GM12873 (cell line): ENCODE data around the gene PRKCE.

Source experiments
- TF ChIP-seq, protein P1 (sequence below): IDR thresholded peaks from 2 replicates; pipeline ENCODE4 v1.5.1; 2012; ENCODE audit warnings: low read depth, mild to moderate bottlenecking, moderate library complexity, low read length, control low read depth; ENCODE audit not compliant: insufficient read depth; ENCODE audit errors: missing control alignments

Gene PRKCE

GRCh38 chr2:46101557-46102220, 450.2 kb downstream of the PRKCE start:
- TF ChIP-seq, protein P1, sequence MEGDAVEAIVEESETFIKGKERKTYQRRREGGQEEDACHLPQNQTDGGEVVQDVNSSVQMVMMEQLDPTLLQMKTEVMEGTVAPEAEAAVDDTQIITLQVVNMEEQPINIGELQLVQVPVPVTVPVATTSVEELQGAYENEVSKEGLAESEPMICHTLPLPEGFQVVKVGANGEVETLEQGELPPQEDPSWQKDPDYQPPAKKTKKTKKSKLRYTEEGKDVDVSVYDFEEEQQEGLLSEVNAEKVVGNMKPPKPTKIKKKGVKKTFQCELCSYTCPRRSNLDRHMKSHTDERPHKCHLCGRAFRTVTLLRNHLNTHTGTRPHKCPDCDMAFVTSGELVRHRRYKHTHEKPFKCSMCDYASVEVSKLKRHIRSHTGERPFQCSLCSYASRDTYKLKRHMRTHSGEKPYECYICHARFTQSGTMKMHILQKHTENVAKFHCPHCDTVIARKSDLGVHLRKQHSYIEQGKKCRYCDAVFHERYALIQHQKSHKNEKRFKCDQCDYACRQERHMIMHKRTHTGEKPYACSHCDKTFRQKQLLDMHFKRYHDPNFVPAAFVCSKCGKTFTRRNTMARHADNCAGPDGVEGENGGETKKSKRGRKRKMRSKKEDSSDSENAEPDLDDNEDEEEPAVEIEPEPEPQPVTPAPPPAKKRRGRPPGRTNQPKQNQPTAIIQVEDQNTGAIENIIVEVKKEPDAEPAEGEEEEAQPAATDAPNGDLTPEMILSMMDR, result no peak

DNA sequence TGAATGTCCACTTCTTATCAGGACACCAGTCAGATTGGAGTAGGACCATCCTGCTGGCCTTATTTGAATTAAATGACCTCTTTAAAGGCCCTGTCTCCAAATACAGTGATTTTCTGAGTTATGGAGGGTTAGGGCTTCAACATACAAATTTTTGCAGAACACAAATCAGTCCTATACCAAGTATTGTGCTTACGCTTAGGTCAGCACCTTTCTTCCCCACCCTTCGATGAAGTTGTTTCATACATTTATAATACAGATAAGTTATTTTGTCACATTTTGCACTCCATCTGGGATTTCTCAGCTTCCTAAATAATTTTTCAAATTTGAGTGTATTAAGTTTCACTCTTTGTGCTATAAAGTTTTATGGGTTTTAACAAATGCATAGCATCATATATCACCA, 455.2 kb downstream of the PRKCE start:
- TF ChIP-seq, protein P1, result no peak

DNA sequence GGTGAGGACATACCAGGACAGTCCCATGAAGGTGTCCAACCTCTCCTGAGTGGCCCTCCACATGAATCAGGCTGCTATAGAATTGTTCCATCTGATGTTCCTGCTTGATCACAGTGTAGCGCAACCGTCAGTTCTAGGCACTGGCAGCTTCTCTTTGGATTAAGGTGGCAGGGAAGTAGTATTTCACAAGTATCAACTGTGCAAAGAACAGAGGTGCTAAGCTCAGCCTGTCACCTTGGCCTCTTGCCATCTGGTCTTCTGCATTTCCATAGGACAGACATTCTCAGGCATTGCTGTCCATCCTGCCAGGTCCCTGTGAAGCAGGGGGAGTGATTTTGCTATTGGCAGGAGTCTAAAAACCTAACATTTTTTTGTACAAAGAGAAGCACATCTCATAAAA, 463.5 kb downstream of the PRKCE start:
- TF ChIP-seq, protein P1, result no peak

DNA sequence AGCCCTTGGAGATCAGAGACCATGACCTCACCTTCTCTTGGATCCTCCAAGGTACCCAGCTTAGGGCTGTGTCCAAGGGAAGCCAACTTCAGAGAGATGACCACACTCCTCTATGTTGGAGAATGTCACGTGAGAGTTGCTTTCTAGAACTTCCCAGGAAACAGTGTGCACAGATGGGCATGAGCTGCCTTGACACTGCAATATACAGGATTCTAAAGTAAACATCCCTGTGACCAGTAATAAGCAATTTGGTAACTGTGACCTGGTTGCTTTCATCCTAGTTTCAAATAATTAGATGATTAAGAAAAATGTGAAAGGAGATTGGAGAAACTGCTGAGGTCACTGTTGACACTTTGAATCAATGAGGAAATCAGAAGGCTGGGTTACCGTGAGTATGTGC, 464.7 kb downstream of the PRKCE start:
- TF ChIP-seq, protein P1, result no peak

DNA sequence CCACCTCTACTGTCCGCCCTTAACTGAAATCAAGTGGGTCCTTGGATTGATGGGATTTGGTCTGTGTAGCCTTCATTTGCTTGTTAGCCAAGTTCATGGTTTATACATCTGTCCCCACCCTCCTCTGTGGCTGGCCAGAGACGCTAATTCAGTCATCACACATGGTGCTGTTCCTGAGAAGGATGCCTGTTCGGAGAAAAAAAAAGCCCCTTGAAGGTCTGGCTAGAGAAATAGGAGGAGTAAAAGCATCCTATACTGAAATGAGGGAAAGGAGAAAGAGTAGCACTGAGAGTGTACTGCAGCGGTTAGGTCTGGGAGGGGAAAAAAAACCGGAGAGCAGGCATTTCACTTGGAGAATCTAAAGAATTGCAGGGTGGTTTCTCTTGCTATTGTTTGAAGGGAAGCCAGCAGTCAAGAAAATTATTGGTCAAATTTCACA, 465.1 kb downstream of the PRKCE start:
- TF ChIP-seq, protein P1, result no peak

DNA sequence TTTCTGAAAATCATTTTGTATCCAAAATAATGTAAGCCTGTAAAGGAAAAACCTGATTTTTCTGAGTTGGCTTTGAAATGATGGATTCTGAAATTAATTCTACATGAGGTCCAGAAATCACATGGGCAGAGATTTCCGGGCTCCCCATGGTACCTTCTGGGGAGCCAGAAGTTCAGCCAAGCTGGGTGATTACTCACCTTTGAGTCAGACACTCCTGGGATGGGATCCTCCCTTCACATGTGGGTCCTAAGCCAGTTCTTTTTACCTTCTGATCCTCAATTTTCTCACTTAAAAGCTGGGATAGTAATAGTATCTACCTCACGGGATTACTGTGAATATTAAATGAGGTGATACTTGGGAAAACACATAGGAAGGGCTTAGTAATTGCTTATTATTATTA, 465.9 kb downstream of the PRKCE start:
- TF ChIP-seq, protein P1, result no peak

- TF ChIP-seq, protein P1, result no peak
Observed at GRCh38 chr2:46117994-46118393, 466.5 kb downstream of the PRKCE start.
